Neural progenitor cell (in vitro differentiated cells): ENCODE measurements around the gene TMCO4.

ENCODE experiments used
- EZH2 ChIP-seq: fragments of 200-600 bp; sonication (generic); IDR thresholded peaks from 2 replicates; pipeline ENCODE4 v1.6.1; 2017; ENCODE audit warnings: antibody characterized with exemption, mild to moderate bottlenecking, moderate library complexity
- TF ChIP-seq, protein P1 (sequence below): fragments of 200-600 bp; sonication (generic); IDR thresholded peaks from 2 replicates; pipeline ENCODE4 v1.5.1; 2017; ENCODE audit warnings: antibody characterized with exemption, mild to moderate bottlenecking

DNA sequence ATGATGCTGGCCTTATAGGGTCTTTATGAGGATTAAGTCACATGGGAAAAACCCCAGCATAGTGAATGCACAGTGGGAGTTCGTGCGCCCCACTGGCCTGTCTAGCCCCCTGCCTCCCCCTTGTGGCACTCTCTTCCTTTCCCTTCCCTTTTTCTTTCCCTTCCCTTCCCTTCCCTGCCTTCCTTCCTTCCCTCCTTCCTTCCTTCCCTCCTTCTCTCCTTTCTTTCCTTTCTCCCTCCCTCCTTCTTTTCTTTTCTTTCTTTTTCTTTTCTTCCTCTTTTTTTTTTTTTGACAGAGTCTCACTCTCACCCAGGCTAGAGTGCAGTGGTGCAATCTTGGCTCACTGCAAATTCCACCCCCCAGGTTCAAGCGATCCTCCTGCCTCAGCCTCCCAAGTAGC is 96.4 kb downstream of the TMCO4 start:
- TF ChIP-seq, protein P1, sequence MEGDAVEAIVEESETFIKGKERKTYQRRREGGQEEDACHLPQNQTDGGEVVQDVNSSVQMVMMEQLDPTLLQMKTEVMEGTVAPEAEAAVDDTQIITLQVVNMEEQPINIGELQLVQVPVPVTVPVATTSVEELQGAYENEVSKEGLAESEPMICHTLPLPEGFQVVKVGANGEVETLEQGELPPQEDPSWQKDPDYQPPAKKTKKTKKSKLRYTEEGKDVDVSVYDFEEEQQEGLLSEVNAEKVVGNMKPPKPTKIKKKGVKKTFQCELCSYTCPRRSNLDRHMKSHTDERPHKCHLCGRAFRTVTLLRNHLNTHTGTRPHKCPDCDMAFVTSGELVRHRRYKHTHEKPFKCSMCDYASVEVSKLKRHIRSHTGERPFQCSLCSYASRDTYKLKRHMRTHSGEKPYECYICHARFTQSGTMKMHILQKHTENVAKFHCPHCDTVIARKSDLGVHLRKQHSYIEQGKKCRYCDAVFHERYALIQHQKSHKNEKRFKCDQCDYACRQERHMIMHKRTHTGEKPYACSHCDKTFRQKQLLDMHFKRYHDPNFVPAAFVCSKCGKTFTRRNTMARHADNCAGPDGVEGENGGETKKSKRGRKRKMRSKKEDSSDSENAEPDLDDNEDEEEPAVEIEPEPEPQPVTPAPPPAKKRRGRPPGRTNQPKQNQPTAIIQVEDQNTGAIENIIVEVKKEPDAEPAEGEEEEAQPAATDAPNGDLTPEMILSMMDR, result no peak
- TF ChIP-seq EZH2, result no peak
